Endodermal cell (in vitro differentiated cells): Measurements from ENCODE around the gene ZNF282. TPM values are rescaled to one million over a fixed set of nuclear protein-coding genes. Genes with fewer than 3 reads are reported as not detected.

Source experiments
- DNase-seq: peaks from one replicate; pipeline ENCODE4 v3.0.0-alpha.2; 2017
- H3K27ac ChIP-seq: 2 replicates; pipeline ENCODE4 v1.5.1; 2013; ENCODE audit warnings: mild to moderate bottlenecking, low read depth, low read length, moderate library complexity
- H3K27me3 ChIP-seq: 2 replicates; pipeline ENCODE4 v1.6.1; 2013; ENCODE audit warnings: mild to moderate bottlenecking, low read length, moderate library complexity; ENCODE audit not compliant: insufficient read depth, control insufficient read depth, poor library complexity, severe bottlenecking
- H3K36me3 ChIP-seq: 2 replicates; pipeline ENCODE4 v1.7.0; 2013; ENCODE audit warnings: mild to moderate bottlenecking, low read length, moderate library complexity; ENCODE audit not compliant: control insufficient read depth, insufficient read depth
- H3K4me1 ChIP-seq: one replicate; pipeline ENCODE4 v1.7.0; 2013; ENCODE audit warnings: low read length; ENCODE audit not compliant: control insufficient read depth, insufficient read depth
- H3K4me3 ChIP-seq: 2 replicates; pipeline ENCODE4 v1.5.1; 2013; ENCODE audit warnings: mild to moderate bottlenecking, low read length, moderate library complexity
- H3K9ac ChIP-seq: 2 replicates; pipeline ENCODE4 v1.6.1; 2013; ENCODE audit warnings: mild to moderate bottlenecking, low read length, moderate library complexity; ENCODE audit not compliant: poor library complexity, severe bottlenecking; ENCODE audit errors: extremely low read depth
- H3K9me3 ChIP-seq: 2 replicates; pipeline ENCODE4 v1.6.1; 2013; ENCODE audit warnings: mild to moderate bottlenecking, low read length, moderate library complexity; ENCODE audit not compliant: control insufficient read depth
- H3K27ac Mint-ChIP-seq: 2 replicates; pipeline ENCODE4 v1.8.0; 2020; ENCODE audit warnings: mixed read lengths
- H3K27me3 Mint-ChIP-seq: 2 replicates; pipeline ENCODE4 v1.8.0; 2021; ENCODE audit warnings: mild to moderate bottlenecking, mixed read lengths; ENCODE audit not compliant: insufficient read depth
- H3K36me3 Mint-ChIP-seq: 2 replicates; pipeline ENCODE4 v1.8.0; 2020; ENCODE audit warnings: low read depth, mixed read lengths
- H3K4me1 Mint-ChIP-seq: 2 replicates; pipeline ENCODE4 v1.8.0; 2020; ENCODE audit warnings: mixed read lengths
- H3K4me3 Mint-ChIP-seq: 2 replicates; pipeline ENCODE4 v1.8.0; 2020; ENCODE audit warnings: mild to moderate bottlenecking, moderate library complexity, mixed read lengths
- H3K9me3 Mint-ChIP-seq: 2 replicates; pipeline ENCODE4 v1.8.0; 2020; ENCODE audit warnings: mild to moderate bottlenecking, mixed read lengths
- CTCF ChIP-seq: fragments of 200-600 bp; sonication (generic); conservative IDR thresholded peaks from 2 replicates; pipeline ENCODE4 v1.5.0; 2021; ENCODE audit warnings: antibody characterized with exemption, mild to moderate bottlenecking
- WGBS, 2 experiments: methylation state at CpG; one replicate each; pipeline versions ENCODE4 v1.1.5 to v1.1.7; 2013; ENCODE audit warnings: missing lambda C conversion rate in 2 of 2, mixed read lengths in 1 of 2; ENCODE audit not compliant: insufficient coverage in 1 of 2, insufficient read length in 1 of 2; 5-methylcytosine and 5-hydroxymethylcytosine counted together
- total RNA-seq, 2 donors: library from RNA; stranded (reverse); fragmentation: NEBNext Ultra II Directional in 1 of 2; extraction: Animal tissue kit (Norgen Biotek cat#: 25700) in 1 of 2; gene quantifications; 2 replicates in 1 of 2; 3 replicates in 1 of 2; pipeline ENCODE4 v1.2.1, GENCODE V29; 2021

ZNF282 gene
- total RNA-seq, 2 donors from 2014 or later = 28.8 to 29.8 TPM

- no peaks in the 10 kb centered on the region for H3K9me3 ChIP-seq
- no peaks in the 10 kb centered on the region for H3K27me3 Mint-ChIP-seq
- no peak overlapping the region for H3K27ac ChIP-seq
- DNase-seq = no peak
- no peak overlapping the region for H3K4me3 ChIP-seq
- peaks cover 11% of the 10 kb centered on the region for H3K4me1 Mint-ChIP-seq
- H3K4me1 ChIP-seq = peaks cover 6% of the 10 kb centered on the region
- H3K27ac Mint-ChIP-seq = no peak overlapping the region
- H3K4me3 Mint-ChIP-seq = peak overlapping the region; percentile 89
- H3K9ac ChIP-seq = no peak overlapping the region
- no peaks in the 10 kb centered on the region for H3K9me3 Mint-ChIP-seq
- H3K27me3 ChIP-seq = no peaks in the 10 kb centered on the region
- peaks cover 36% of the 10 kb centered on the region for H3K36me3 ChIP-seq
- peaks cover 44% of the 10 kb centered on the region for H3K36me3 Mint-ChIP-seq
- TF ChIP-seq CTCF = no peak
- WGBS, 2 experiments = 84% methylated on average over 3 to 4 of the region's 4 CpGs
Observed at GRCh38 chr7:149197675-149198074, 2.3 kb downstream of the ZNF282 start.

GRCh38 chr7:149198161-149198816 lies 2.9 kb downstream of the ZNF282 start:
- Histone ChIP-seq H3K4me1 (peaks cover 6% of the 10 kb centered on the region), H3K9ac (no peak overlapping the region), H3K27ac (no peak overlapping the region), H3K36me3 (peaks cover 42% of the 10 kb centered on the region), H3K27me3 (no peaks in the 10 kb centered on the region), H3K9me3 (no peaks in the 10 kb centered on the region), H3K4me3 (no peak overlapping the region)
- Mint-ChIP-seq H3K27me3 (no peaks in the 10 kb centered on the region), H3K4me1 (peaks cover 11% of the 10 kb centered on the region), H3K36me3 (peaks cover 50% of the 10 kb centered on the region), H3K9me3 (no peaks in the 10 kb centered on the region), H3K4me3 (no peak overlapping the region), H3K27ac (no peak overlapping the region)
- WGBS, 2 experiments = 93 to 99% methylated on average over 17 to 22 of the region's 22 CpGs
- DNase-seq = no peak
- no peak for TF ChIP-seq CTCF

GRCh38 chr7:149199234-149199995 lies 4.1 kb downstream of the ZNF282 start:
- Histone ChIP-seq H3K27me3 (no peaks in the 10 kb centered on the region), H3K9ac (no peak overlapping the region), H3K36me3 (peaks cover 54% of the 10 kb centered on the region), H3K9me3 (no peaks in the 10 kb centered on the region), H3K4me1 (peaks cover 6% of the 10 kb centered on the region), H3K4me3 (no peak overlapping the region), H3K27ac (no peak overlapping the region)
- no peak for DNase-seq
- WGBS, 2 experiments = 96% methylated on average over 5 to 6 of the region's 6 CpGs
- H3K27ac Mint-ChIP-seq = peak overlapping the region; percentile 35
- peaks cover 61% of the 10 kb centered on the region for H3K36me3 Mint-ChIP-seq
- no peak for TF ChIP-seq CTCF
- no peaks in the 10 kb centered on the region for H3K9me3 Mint-ChIP-seq
- H3K4me3 Mint-ChIP-seq = no peak overlapping the region
- no peaks in the 10 kb centered on the region for H3K27me3 Mint-ChIP-seq
- peaks cover 11% of the 10 kb centered on the region for H3K4me1 Mint-ChIP-seq
